Lower leg skin (tissue), 3 donors: Measurements from ENCODE around the gene RNF43.

Experiments used
- POLR2A ChIP-seq, 2 donors: fragments of 450-650 bp; IDR thresholded peaks; one replicate each; pipeline ENCODE4 v1.6.1; 2016 to 2017; ENCODE audit warnings: antibody characterized with exemption in 2 of 2, mild to moderate bottlenecking in 1 of 2, moderate library complexity in 1 of 2
- TF ChIP-seq, protein P1 (sequence below), 3 donors: fragments of 450-650 bp; IDR thresholded peaks; one replicate each; pipeline ENCODE4 v1.5.1; 2016; ENCODE audit warnings: antibody characterized with exemption in 3 of 3, mild to moderate bottlenecking in 3 of 3, moderate library complexity in 2 of 3

DNA sequence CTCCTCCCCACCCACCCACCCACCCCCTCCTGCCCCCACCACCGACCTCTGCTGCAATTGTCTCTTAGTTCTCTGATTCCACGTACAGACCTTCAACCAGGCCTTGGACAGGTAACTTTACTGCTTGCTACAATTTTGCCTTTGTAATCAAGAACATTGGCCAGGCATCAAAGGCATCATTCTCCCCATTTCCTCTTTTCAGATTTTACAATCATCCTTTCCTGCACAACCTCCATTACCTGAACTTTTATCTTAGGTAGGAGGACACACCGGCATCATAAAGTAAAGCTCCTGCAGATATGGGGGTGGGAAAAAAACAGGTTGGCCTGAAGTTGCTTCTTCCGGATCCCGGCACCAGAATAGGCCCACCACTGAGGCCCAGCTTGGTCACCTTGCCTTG is 39.7 kb downstream of the RNF43 start:
- TF ChIP-seq, protein P1, sequence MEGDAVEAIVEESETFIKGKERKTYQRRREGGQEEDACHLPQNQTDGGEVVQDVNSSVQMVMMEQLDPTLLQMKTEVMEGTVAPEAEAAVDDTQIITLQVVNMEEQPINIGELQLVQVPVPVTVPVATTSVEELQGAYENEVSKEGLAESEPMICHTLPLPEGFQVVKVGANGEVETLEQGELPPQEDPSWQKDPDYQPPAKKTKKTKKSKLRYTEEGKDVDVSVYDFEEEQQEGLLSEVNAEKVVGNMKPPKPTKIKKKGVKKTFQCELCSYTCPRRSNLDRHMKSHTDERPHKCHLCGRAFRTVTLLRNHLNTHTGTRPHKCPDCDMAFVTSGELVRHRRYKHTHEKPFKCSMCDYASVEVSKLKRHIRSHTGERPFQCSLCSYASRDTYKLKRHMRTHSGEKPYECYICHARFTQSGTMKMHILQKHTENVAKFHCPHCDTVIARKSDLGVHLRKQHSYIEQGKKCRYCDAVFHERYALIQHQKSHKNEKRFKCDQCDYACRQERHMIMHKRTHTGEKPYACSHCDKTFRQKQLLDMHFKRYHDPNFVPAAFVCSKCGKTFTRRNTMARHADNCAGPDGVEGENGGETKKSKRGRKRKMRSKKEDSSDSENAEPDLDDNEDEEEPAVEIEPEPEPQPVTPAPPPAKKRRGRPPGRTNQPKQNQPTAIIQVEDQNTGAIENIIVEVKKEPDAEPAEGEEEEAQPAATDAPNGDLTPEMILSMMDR (IDR thresholded peaks at IDR 0.05): no peak
- TF ChIP-seq POLR2A (IDR thresholded peaks at IDR 0.05): no peak
